AG10803 (cell line): Measurements from ENCODE around the gene ANXA2.
A peak's percentile ranks its signal among the peaks of the same experiment; 100 is the strongest.

Experiments
- DNase-seq: peaks from one replicate; pipeline ENCODE4 v3.0.0; 2010; ENCODE audit warnings: low read depth
- H3K4me3 ChIP-seq: 2 replicates; pipeline ENCODE4 v1.5.1; 2011; ENCODE audit warnings: mild to moderate bottlenecking, low read length, control low read depth
- TF ChIP-seq, protein P1 (sequence below): conservative IDR thresholded peaks from 2 replicates; pipeline ENCODE4 v1.5.1; 2011; ENCODE audit warnings: mild to moderate bottlenecking, low read length, control low read depth, inconsistent platforms

The ANXA2 gene

DNA sequence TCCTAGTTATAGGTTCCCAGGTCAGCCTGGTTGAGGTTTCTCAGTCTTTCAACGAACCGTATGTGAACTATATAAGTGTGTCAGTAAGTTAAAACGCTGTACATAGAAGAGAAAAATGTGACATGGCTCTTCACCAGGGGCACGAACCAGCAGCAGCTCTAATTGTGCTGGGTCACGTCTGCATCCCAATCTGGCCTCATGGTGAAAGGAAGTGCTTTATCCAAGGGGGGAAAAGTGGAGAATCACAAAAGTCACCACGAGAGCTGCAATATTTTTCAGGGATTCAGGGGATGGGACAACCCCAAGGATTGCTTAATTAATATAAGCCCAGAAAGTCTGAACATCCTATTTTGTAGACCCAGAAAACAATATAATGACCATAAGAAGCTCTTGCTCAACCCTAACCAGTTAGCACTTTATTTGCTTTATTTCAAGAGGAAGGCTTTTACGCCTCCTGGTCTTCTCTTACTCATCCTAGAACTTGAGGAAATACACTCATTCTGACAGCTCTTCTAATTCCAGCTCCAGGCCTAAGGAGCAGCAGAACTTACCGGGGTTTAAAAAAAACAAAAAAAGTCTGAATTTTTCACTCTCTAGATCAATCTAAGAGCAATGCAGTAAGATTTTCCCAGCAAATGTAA lies 16.5 kb downstream of the ANXA2 start:
- DNase-seq, result peak; percentile 75
- no peak overlapping the region for H3K4me3 ChIP-seq
- TF ChIP-seq, protein P1, sequence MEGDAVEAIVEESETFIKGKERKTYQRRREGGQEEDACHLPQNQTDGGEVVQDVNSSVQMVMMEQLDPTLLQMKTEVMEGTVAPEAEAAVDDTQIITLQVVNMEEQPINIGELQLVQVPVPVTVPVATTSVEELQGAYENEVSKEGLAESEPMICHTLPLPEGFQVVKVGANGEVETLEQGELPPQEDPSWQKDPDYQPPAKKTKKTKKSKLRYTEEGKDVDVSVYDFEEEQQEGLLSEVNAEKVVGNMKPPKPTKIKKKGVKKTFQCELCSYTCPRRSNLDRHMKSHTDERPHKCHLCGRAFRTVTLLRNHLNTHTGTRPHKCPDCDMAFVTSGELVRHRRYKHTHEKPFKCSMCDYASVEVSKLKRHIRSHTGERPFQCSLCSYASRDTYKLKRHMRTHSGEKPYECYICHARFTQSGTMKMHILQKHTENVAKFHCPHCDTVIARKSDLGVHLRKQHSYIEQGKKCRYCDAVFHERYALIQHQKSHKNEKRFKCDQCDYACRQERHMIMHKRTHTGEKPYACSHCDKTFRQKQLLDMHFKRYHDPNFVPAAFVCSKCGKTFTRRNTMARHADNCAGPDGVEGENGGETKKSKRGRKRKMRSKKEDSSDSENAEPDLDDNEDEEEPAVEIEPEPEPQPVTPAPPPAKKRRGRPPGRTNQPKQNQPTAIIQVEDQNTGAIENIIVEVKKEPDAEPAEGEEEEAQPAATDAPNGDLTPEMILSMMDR, result no peak

DNA sequence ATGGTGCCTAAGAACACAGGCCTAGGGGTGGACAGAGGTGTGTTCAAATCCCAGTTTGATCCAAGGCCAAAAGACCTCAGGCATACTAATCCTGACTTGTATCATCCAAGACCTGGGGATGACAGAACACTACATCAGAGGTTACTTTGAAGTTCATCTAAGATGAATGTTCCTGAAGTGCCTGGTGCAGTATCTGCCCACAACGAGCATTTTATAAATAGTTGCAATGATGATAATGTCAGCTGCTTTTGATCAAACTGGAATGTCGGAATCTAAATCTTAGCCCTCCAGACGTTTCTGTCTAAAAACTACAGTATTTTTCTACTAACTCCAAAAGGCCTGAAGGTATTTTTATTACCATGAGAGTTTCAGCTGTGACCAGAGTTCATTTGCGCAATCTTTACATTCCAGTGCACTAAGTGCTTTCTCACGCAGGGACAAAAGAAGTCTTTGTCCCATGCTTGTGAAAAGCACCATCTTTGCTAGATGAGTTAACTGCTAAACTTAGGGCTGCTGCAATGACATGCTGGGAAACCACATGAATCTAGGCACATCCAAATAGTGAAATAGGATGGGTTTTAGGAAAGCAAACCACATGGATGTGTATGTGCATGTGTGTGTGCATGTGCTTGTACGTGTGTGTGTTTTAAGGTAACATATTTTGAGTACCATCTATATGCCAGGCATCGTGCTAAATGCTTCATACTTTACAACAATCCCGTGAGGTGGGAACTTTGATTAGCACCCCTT lies 18.1 kb downstream of the ANXA2 start:
- TF ChIP-seq, protein P1, result no peak
- DNase-seq, result peak; percentile 100
- H3K4me3 ChIP-seq, result no peak overlapping the region

DNA sequence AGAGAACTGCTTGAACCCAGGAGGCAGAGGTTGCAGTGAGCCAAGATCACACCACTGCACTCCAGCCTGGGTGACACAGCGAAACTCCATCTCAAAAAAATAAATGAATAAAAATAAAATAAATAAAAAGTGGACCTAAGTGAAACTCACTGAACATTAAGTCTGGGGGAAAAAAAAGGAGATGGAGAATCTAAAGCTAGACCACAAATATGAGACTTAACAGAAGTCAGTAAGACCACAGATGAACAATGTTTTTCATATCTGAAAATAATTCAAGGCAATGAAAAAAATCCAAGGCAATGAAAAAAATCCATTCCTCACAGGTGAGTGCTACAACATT lies 18.6 kb downstream of the ANXA2 start:
- H3K4me3 ChIP-seq, result no peak overlapping the region
- no peak for DNase-seq
- TF ChIP-seq, protein P1, result no peak

DNA sequence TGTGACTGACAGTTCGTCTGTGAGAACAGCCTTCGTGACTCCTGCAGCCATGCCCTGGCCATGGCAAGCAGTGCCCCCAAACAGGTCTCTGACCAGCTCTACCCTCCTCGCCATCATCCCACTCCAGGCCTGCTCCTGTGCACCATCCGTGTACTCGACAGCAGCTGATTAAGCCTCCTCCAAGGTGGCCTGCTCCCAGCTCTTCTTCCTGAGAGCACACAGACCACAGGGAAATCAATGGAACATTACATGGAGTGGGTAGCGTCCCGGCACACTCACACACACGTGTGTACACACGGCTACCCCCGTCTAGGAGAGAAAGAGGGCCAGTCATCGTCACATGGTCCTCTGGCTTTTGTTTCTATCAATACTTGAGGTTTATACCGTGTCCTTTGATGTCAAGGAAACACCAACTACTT lies 21.1 kb downstream of the ANXA2 start:
- no peak for DNase-seq
- peak overlapping the region; percentile 6; the same call in 1 of the 2 replicates for H3K4me3 ChIP-seq
- TF ChIP-seq, protein P1, result no peak

DNA sequence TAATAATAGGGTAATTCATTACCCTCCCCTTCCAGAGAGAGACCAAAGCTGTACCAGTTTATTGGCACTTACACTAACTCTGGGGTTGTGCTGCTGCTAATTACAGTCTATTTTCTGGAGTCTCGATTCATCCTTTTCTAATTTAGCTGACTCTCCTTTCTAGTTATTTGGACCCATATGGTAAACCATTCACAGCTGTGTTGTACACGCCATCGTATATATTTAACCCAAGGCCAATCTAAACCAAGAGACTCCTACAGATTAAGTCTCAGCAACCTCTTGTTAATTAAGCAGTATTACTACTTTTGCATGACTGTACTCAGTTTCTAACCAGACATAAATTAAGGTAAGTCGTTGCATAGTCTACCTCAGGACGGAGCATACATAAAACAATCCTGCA lies 22.5 kb downstream of the ANXA2 start:
- no peak for DNase-seq
- no peak overlapping the region for H3K4me3 ChIP-seq
- TF ChIP-seq, protein P1, result no peak

DNA sequence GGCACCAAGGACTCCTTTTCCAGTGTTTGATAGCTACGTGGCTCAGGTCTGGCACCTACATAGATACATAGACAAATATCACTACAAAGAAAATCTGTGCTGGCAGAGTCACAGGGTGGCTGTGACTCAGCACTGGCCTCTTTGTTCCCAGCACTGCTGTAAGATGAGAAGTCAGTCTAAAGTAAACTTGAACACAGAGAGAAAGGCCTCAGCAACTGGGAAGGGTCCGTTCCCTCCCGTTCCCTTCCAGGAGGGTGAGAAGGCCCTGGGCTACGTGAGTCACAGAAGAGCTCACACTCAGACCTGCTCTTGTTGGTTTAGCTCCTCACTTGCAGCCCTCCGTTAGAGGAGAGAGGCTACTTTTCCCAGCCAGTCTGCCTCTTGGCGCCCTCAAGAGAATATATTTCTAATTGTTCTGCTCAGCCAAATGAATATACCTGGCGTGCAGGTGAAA lies 23.1 kb downstream of the ANXA2 start:
- no peak overlapping the region for H3K4me3 ChIP-seq
- TF ChIP-seq, protein P1, result no peak

DNA sequence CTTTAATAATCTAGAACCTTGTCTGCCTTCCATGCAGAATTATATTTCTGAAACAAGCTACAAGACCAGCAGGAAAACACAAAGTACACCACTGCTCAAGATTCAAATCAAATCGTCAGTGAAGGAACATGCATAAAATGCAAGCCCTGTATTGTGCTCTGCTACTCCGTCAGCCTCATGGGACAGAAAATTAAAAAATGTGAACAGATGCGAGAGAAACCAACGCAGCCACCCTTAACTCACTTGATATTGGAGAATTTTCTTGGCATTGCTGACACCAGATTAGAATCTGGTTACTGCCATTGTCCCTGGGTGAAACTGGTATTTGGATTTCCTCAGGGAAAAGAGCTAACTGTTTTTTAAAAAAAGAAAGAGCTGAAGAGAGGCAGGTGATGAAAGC lies 23.6 kb downstream of the ANXA2 start:
- H3K4me3 ChIP-seq, result no peak overlapping the region
- TF ChIP-seq, protein P1, result no peak
- no peak for DNase-seq

More for the DNA sequence above, 23.1 kb downstream of the ANXA2 start:
- DNase-seq, result peak; percentile 87
